ENCODE data around the gene CIBAR2. TPM values are rescaled to one million over a fixed set of nuclear protein-coding genes. Genes with fewer than 3 reads are reported as not detected.

The CIBAR2 gene
- total and polyA plus RNA-seq, 10 donors = 0.13 to 2.4 (median 0.35) TPM; not detected in 3

GRCh38 chr16:85078952-85079351, 33.3 kb downstream of the CIBAR2 start:
- H3K4me1 ChIP-seq = peaks cover 6 to 49% (median 30%) of the 10 kb centered on the region in 6 donors
- intact Hi-C loops (cut with DNase I; ENCODE audit: low total_unique reads) = no loop called here

GRCh38 chr16:85078226-85078625, 34.0 kb downstream of the CIBAR2 start:
- intact Hi-C loops (cut with DNase I; ENCODE audit: low total_unique reads) = no loop called here
- no peak for DNase-seq
- TF ChIP-seq POLR2A (IDR thresholded peaks at IDR 0.05) = no peak
- no peak for TF ChIP-seq CTCF (IDR thresholded peaks at IDR 0.05 in 8 of 11, conservative IDR thresholded peaks at IDR 0.05 in 3 of 11)
- peaks cover 0 to 11% (median 0%) of the 10 kb centered on the region in 7 donors for H3K27me3 ChIP-seq (replicated peaks in 1 of 7)
- WGBS, 5 donors = 31 to 49% (median 49%) methylated on average over 6 to 10 of the region's 10 CpGs
- H3K36me3 ChIP-seq = peaks cover 0 to 98% (median 29%) of the 10 kb centered on the region in 6 donors
- H3K4me1 ChIP-seq = peaks cover 6 to 42% (median 24%) of the 10 kb centered on the region in 6 donors
- no peak overlapping the region for H3K4me3 ChIP-seq
- no peaks in the 10 kb centered on the region for H3K9me3 ChIP-seq
- H3K27ac ChIP-seq = no peak overlapping the region

More at GRCh38 chr16:85078952-85079351, 33.3 kb downstream of the CIBAR2 start:
- Histone ChIP-seq H3K4me3 (no peak overlapping the region), H3K9me3 (no peaks in the 10 kb centered on the region), H3K27ac (no peak overlapping the region), H3K36me3 (peaks cover 0 to 91% (median 28%) of the 10 kb centered on the region in 6 donors), H3K27me3 (replicated peaks in 1 of 7) (peaks cover 0 to 11% (median 0%) of the 10 kb centered on the region in 7 donors)
- DNase-seq = no peak
- WGBS, 5 donors = 94 to 98% (median 94%) methylated on average over 10 of the region's 10 CpGs
- TF ChIP-seq POLR2A (IDR thresholded peaks at IDR 0.05) (no peak), CTCF (IDR thresholded peaks at IDR 0.05 in 8 of 11, conservative IDR thresholded peaks at IDR 0.05 in 3 of 11) (no peak), POLR2AphosphoS5 (IDR thresholded peaks at IDR 0.05) (no peak)

- no peak for DNase-seq
- Histone ChIP-seq H3K36me3 (peaks cover 0 to 100% (median 32%) of the 10 kb centered on the region in 6 donors), H3K27ac (peak overlapping the region in 1 of 8 donors; percentile 35), H3K27me3 (replicated peaks in 1 of 7) (peaks cover 0 to 6% (median 0%) of the 10 kb centered on the region in 7 donors), H3K4me3 (no peak overlapping the region), H3K4me1 (peaks cover 3 to 41% (median 19%) of the 10 kb centered on the region in 6 donors), H3K9me3 (no peaks in the 10 kb centered on the region)
- intact Hi-C loops (cut with DNase I; ENCODE audit: low total_unique reads) = no loop called here
- no peak for TF ChIP-seq POLR2A (IDR thresholded peaks at IDR 0.05)
- TF ChIP-seq POLR2AphosphoS5 (IDR thresholded peaks at IDR 0.05) = no peak
- WGBS, 5 donors = 74 to 82% (median 76%) methylated on average over 14 to 16 of the region's 16 CpGs
These were observed 34.6 kb downstream of the CIBAR2 start for GRCh38 chr16:85077576-85078125.

GRCh38 chr16:85077039-85077438, 35.2 kb downstream of the CIBAR2 start:
- intact Hi-C loops (cut with DNase I; ENCODE audit: low total_unique reads) = no loop called here
- Histone ChIP-seq H3K36me3 (peaks cover 0 to 99% (median 30%) of the 10 kb centered on the region in 6 donors), H3K9me3 (no peaks in the 10 kb centered on the region), H3K27ac (peak overlapping the region in 1 of 8 donors; percentile 35), H3K4me1 (peaks cover 0 to 41% (median 14%) of the 10 kb centered on the region in 6 donors), H3K4me3 (no peak overlapping the region), H3K27me3 (replicated peaks in 1 of 7) (peaks cover 0 to under 1% (median 0%) of the 10 kb centered on the region in 7 donors)
- DNase-seq = no peak
- 44 to 54% (median 48%) methylated on average over 9 to 10 of the region's 10 CpGs for WGBS, 5 donors
- TF ChIP-seq CTCF (IDR thresholded peaks at IDR 0.05 in 8 of 11, conservative IDR thresholded peaks at IDR 0.05 in 3 of 11) = peak in 3 of 11 experiments; percentile 12 to 13 (median 13)
- no peak for TF ChIP-seq POLR2A (IDR thresholded peaks at IDR 0.05)
- peak in 1 of 3 donors; percentile 33 for TF ChIP-seq POLR2AphosphoS5 (IDR thresholded peaks at IDR 0.05)
